Measurements from ENCODE around the gene SEL1L3.

DNA sequence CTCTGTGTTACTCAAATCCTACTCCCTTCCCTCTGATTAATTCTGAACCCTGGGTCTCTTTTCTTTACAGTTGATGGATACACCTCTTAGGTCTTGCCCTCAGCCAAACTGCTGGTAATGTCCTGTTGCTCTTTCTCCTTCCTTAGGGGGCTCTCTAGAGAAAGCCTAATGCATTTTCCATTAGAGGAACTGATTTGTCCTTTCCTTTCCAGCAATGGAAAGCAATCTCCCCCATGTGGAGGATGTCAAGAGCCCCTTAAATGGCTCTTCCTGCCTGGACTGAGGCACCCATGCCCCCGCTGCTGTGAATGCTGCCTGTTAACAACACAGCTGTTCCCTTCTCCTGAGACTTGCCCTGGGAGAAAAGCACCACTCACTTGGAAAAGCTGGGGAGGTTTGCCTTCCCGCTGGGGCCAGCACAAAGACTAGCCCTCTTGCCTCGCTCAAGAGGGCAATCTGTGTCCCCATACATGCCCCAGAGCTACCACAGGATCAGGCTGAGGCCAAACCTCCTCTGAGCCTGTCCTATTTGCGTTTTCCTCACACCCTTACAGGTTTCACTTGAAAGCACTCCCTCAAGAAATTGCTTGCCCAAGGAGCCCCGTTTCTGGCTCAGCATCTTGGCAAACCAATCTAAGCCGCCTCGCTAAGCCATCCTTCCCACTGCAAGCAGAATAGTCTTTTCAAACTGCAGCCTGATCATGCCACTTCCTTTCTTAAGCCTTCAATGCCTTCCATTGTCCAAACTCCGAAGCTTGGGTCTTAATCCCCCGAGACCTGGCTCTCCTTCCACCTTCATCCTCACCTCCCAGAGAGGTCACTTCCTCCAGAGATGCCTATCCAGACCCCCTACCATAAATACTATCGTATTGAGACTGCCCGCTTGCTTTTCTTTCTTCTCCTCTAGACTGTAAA is 28.0 kb upstream of the SEL1L3 start:
- TF ChIP-seq, protein P1, sequence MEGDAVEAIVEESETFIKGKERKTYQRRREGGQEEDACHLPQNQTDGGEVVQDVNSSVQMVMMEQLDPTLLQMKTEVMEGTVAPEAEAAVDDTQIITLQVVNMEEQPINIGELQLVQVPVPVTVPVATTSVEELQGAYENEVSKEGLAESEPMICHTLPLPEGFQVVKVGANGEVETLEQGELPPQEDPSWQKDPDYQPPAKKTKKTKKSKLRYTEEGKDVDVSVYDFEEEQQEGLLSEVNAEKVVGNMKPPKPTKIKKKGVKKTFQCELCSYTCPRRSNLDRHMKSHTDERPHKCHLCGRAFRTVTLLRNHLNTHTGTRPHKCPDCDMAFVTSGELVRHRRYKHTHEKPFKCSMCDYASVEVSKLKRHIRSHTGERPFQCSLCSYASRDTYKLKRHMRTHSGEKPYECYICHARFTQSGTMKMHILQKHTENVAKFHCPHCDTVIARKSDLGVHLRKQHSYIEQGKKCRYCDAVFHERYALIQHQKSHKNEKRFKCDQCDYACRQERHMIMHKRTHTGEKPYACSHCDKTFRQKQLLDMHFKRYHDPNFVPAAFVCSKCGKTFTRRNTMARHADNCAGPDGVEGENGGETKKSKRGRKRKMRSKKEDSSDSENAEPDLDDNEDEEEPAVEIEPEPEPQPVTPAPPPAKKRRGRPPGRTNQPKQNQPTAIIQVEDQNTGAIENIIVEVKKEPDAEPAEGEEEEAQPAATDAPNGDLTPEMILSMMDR (IDR thresholded peaks at IDR 0.05; ENCODE audit: insufficient read depth, low read length), result no peak
- TF ChIP-seq, protein P2, sequence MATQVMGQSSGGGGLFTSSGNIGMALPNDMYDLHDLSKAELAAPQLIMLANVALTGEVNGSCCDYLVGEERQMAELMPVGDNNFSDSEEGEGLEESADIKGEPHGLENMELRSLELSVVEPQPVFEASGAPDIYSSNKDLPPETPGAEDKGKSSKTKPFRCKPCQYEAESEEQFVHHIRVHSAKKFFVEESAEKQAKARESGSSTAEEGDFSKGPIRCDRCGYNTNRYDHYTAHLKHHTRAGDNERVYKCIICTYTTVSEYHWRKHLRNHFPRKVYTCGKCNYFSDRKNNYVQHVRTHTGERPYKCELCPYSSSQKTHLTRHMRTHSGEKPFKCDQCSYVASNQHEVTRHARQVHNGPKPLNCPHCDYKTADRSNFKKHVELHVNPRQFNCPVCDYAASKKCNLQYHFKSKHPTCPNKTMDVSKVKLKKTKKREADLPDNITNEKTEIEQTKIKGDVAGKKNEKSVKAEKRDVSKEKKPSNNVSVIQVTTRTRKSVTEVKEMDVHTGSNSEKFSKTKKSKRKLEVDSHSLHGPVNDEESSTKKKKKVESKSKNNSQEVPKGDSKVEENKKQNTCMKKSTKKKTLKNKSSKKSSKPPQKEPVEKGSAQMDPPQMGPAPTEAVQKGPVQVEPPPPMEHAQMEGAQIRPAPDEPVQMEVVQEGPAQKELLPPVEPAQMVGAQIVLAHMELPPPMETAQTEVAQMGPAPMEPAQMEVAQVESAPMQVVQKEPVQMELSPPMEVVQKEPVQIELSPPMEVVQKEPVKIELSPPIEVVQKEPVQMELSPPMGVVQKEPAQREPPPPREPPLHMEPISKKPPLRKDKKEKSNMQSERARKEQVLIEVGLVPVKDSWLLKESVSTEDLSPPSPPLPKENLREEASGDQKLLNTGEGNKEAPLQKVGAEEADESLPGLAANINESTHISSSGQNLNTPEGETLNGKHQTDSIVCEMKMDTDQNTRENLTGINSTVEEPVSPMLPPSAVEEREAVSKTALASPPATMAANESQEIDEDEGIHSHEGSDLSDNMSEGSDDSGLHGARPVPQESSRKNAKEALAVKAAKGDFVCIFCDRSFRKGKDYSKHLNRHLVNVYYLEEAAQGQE (IDR thresholded peaks at IDR 0.05; ENCODE audit: insufficient replicate concordance, low read depth), result no peak
